ENCODE results near the gene FOXL1. TPM values are rescaled to one million over a fixed set of nuclear protein-coding genes. Genes with fewer than 3 reads are reported as not detected.

Gene FOXL1
- polyA plus RNA-seq, 4 donors, result 0.22 to 6.3 (median 1.5) TPM

- whole genome bisulfite sequencing, 3 donors, result 79 to 86% (median 85%) methylated on average over 13 of the region's 13 CpGs
- Histone ChIP-seq H3K9me3 (ENCODE audit: control insufficient read depth in 2 of 2, insufficient read depth in 1 of 2, low read depth in 1 of 2, low read length in 1 of 2) (no peaks in the 10 kb centered on the region), H3K36me3 (ENCODE audit: control insufficient read depth in 3 of 3, insufficient read depth in 2 of 3, low read depth in 1 of 3, low read length in 3 of 3) (no peaks in the 10 kb centered on the region), H3K4me3 (ENCODE audit: low read depth in 1 of 3, low read length in 3 of 3) (no peak overlapping the region), H3K27me3 (ENCODE audit: control insufficient read depth in 3 of 3, insufficient read depth in 3 of 3, low read length in 3 of 3) (no peaks in the 10 kb centered on the region), H3K27ac (ENCODE audit: low read depth in 1 of 3, low read length in 2 of 3) (no peak overlapping the region), H3K4me1 (ENCODE audit: control insufficient read depth in 3 of 3, insufficient read depth in 2 of 3, low read depth in 1 of 3, low read length in 2 of 3) (peaks cover 0 to 6% (median 0%) of the 10 kb centered on the region in 3 donors)
- no peak for DNase-seq
- no peak for FAIRE-seq
Measured at GRCh38 chr16:86630471-86630870, 52.1 kb downstream of the FOXL1 start.

- peaks cover 0 to 6% (median 0%) of the 10 kb centered on the region in 3 donors for H3K4me1 ChIP-seq (ENCODE audit: control insufficient read depth in 3 of 3, insufficient read depth in 2 of 3, low read depth in 1 of 3, low read length in 2 of 3)
- DNase-seq (peak; percentile 6 to 51), FAIRE-seq (no peak)
- no peak overlapping the region for H3K4me3 ChIP-seq (ENCODE audit: low read depth in 1 of 3, low read length in 3 of 3)
- H3K36me3 ChIP-seq (ENCODE audit: control insufficient read depth in 3 of 3, insufficient read depth in 2 of 3, low read depth in 1 of 3, low read length in 3 of 3), result no peaks in the 10 kb centered on the region
- H3K27ac ChIP-seq (ENCODE audit: low read depth in 1 of 3, low read length in 2 of 3), result no peak overlapping the region
- 21 to 59% (median 23%) methylated on average over 9 of the region's 9 CpGs for WGBS, 3 donors
- no peaks in the 10 kb centered on the region for H3K9me3 ChIP-seq (ENCODE audit: control insufficient read depth in 2 of 2, insufficient read depth in 1 of 2, low read depth in 1 of 2, low read length in 1 of 2)
- H3K27me3 ChIP-seq (ENCODE audit: control insufficient read depth in 3 of 3, insufficient read depth in 3 of 3, low read length in 3 of 3), result no peaks in the 10 kb centered on the region
Measured at GRCh38 chr16:86631444-86631843, 53.1 kb downstream of the FOXL1 start.

Other genes starting within 250 kb of the FOXL1 start
- 10 to 100 TPM in 1 of 4 donors, 1 to 10 TPM in 2, not detected in 1; 4.6 to 17.4 (median 7.2) TPM for gene FOXF1, start 68.0 kb upstream of the FOXL1 start, polyA plus RNA-seq
- gene MTHFSD, start 23.3 kb upstream of the FOXL1 start, polyA plus RNA-seq, result 10 to 100 TPM in 2 of 4 donors, 1 to 10 TPM in 2; 7.6 to 22.2 (median 14.5) TPM
- gene FOXC2, start 11.7 kb upstream of the FOXL1 start, polyA plus RNA-seq, result under 1 TPM in 2 of 4 donors, not detected in 2; 0.13 to 0.97 TPM

Measured in small intestine (tissue), 7 donors.